Glutamatergic neuron (in vitro differentiated cells): ENCODE results near the gene JAGN1. TPM values are rescaled to one million over a fixed set of nuclear protein-coding genes. Genes with fewer than 3 reads are reported as not detected.
A peak's percentile ranks its signal among the peaks of the same experiment; 100 is the strongest.

ENCODE experiments used
- DNase-seq: peaks from one replicate; pipeline ENCODE4 v3.0.0; 2022
- H3K27ac Mint-ChIP-seq: one replicate; pipeline ENCODE4 v1.8.0; 2020; ENCODE audit warnings: mild to moderate bottlenecking, mixed read lengths, inconsistent platforms; ENCODE audit not compliant: unreplicated experiment
- H3K27me3 Mint-ChIP-seq: one replicate; pipeline ENCODE4 v1.8.0; 2020; ENCODE audit warnings: mild to moderate bottlenecking, moderate library complexity, mixed read lengths, inconsistent platforms; ENCODE audit not compliant: unreplicated experiment
- H3K36me3 Mint-ChIP-seq: one replicate; pipeline ENCODE4 v1.8.0; 2020; ENCODE audit warnings: mild to moderate bottlenecking, mixed read lengths, inconsistent platforms; ENCODE audit not compliant: unreplicated experiment
- H3K4me1 Mint-ChIP-seq: one replicate; pipeline ENCODE4 v1.8.0; 2020; ENCODE audit warnings: mild to moderate bottlenecking, low read depth, mixed read lengths, inconsistent platforms; ENCODE audit not compliant: unreplicated experiment
- H3K4me3 Mint-ChIP-seq: one replicate; pipeline ENCODE4 v1.8.0; 2020; ENCODE audit warnings: mild to moderate bottlenecking, mixed read lengths, inconsistent platforms; ENCODE audit not compliant: unreplicated experiment
- H3K9me3 Mint-ChIP-seq: one replicate; pipeline ENCODE4 v1.8.0; 2020; ENCODE audit warnings: mild to moderate bottlenecking, moderate library complexity, mixed read lengths, inconsistent platforms; ENCODE audit not compliant: unreplicated experiment
- CTCF ChIP-seq: fragments of 200-600 bp; sonication (generic); IDR thresholded peaks from one replicate; pipeline ENCODE4 v1.5.0; 2021; ENCODE audit not compliant: partially characterized antibody, unreplicated experiment
- total RNA-seq: library from RNA; stranded (reverse); fragmentation: NEBNext Ultra II Directional; extraction: Animal tissue kit (Norgen Biotek cat#: 25700); gene quantifications from one replicate; pipeline ENCODE4 v1.2.1, GENCODE V29; 2021; ENCODE audit not compliant: unreplicated experiment

Gene JAGN1
- total RNA-seq, 1 donor from 2014 or later: 37.8 TPM

DNA sequence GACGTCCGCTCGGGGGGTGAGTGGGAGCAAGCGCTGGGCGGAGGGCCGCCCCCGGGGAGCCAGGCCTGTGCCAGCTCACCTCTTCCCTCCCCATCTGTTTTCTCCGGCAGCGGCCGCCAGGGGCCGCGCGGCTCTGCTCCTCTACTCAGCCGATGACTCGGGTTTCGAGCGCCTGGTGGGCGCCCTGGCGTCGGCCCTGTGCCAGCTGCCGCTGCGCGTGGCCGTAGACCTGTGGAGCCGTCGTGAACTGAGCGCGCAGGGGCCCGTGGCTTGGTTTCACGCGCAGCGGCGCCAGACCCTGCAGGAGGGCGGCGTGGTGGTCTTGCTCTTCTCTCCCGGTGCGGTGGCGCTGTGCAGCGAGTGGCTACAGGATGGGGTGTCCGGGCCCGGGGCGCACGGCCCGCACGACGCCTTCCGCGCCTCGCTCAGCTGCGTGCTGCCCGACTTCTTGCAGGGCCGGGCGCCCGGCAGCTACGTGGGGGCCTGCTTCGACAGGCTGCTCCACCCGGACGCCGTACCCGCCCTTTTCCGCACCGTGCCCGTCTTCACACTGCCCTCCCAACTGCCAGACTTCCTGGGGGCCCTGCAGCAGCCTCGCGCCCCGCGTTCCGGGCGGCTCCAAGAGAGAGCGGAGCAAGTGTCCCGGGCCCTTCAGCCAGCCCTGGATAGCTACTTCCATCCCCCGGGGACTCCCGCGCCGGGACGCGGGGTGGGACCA lies 42.6 kb downstream of the JAGN1 start:
- Mint-ChIP-seq H3K27me3 (peaks cover 5% of the 10 kb centered on the region), H3K36me3 (no peaks in the 10 kb centered on the region), H3K4me1 (peaks cover 12% of the 10 kb centered on the region), H3K9me3 (peaks cover 5% of the 10 kb centered on the region), H3K27ac (peak overlapping the region; percentile 86), H3K4me3 (peak overlapping the region; percentile 83)
- peak; percentile 62 for TF ChIP-seq CTCF
- peak; percentile 83 for DNase-seq

DNA sequence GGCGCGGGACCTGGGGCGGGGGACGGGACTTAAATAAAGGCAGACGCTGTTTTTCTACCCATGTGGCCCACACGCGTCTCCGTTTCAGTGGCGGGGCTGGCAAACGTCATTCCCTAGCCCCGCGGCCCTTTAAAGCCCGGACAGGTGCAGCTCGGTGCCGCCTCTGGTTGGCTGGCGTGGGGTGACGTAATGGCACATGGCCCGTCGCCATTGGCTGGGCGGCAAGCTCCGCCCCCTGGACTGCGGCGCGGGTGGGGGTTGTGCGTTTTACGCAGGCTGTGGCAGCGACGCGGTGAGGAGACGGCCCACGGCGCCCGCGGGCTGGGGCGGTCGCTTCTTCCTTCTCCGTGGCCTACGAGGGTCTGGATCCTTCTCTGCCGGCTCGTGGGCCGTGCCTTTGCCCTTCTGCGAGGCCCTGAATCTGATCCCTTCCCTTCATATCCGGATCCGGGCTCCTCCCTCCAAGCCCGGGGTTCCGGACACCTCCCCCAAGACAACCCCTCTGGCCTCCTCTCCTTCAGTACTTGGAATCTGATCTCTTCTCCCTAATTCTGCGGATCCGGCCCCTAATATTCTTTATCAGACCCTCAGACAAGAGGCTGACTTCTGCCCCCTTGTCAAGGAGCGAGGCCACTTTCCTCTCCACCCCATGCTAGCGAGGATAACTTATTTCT lies 43.3 kb downstream of the JAGN1 start, which contains the start of gene CRELD1:
Gene CRELD1 (plus strand): TSS at position 274 of the 674 bp plus-strand sequence. CDS start 605 bp downstream, outside the sequence.
- peaks cover 5% of the 10 kb centered on the region for H3K27me3 Mint-ChIP-seq
- peak within 1 kb of the TSS; percentile 93 for H3K4me3 Mint-ChIP-seq
- peaks cover 12% of the 10 kb centered on the region for H3K4me1 Mint-ChIP-seq
- peaks cover 5% of the 10 kb centered on the region for H3K9me3 Mint-ChIP-seq
- H3K27ac Mint-ChIP-seq: peak within 1 kb of the TSS; percentile 87
- DNase-seq: peak; percentile 96
- no peaks in the 10 kb centered on the region for H3K36me3 Mint-ChIP-seq
- TF ChIP-seq CTCF: no peak

GRCh38 chr3:9934235-9934621 lies 43.8 kb downstream of the JAGN1 start:
- H3K9me3 Mint-ChIP-seq: peaks cover 7% of the 10 kb centered on the region
- peaks cover 5% of the 10 kb centered on the region for H3K27me3 Mint-ChIP-seq
- peaks cover 12% of the 10 kb centered on the region for H3K4me1 Mint-ChIP-seq
- peak; percentile 26 for TF ChIP-seq CTCF
- peak overlapping the region; percentile 87 for H3K27ac Mint-ChIP-seq
- DNase-seq: no peak
- no peaks in the 10 kb centered on the region for H3K36me3 Mint-ChIP-seq
- peak overlapping the region; percentile 93 for H3K4me3 Mint-ChIP-seq

DNA sequence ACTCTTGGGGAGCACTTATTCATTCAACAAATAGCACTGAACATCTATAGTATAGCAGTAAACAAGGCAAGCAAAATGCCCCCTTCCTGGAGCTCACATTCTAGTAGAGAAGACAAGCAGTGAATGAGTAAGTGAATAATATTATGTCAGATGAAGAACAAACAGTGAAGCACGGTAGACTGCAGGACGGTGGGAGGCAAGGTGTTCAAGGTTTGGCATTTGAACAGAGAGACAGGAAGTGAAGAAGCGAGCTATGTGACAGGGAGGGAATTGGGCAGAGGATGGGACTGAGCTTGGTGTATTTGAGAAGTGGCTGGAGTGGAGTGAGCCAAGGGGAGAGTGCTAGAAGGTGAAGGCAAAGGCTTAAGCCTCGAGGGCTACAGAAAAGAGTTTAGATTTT lies 44.6 kb downstream of the JAGN1 start:
- H3K27ac Mint-ChIP-seq: peak overlapping the region; percentile 87
- no peak for TF ChIP-seq CTCF
- H3K9me3 Mint-ChIP-seq: peaks cover 7% of the 10 kb centered on the region

More for the DNA sequence above, 44.6 kb downstream of the JAGN1 start:
- H3K27me3 Mint-ChIP-seq: peaks cover 5% of the 10 kb centered on the region
- H3K4me3 Mint-ChIP-seq: peak overlapping the region; percentile 93
- H3K36me3 Mint-ChIP-seq: no peaks in the 10 kb centered on the region
- DNase-seq: no peak
- peaks cover 12% of the 10 kb centered on the region for H3K4me1 Mint-ChIP-seq
